Glomerular endothelial cell (primary cell): ENCODE measurements around the gene MRPS23. TPM values are rescaled to one million over a fixed set of nuclear protein-coding genes. Genes with fewer than 3 reads are reported as not detected.

ENCODE experiments used
- DNase-seq: peaks from one replicate; pipeline ENCODE4 v3.0.0-alpha.2; 2011; ENCODE audit warnings: low read depth, low spot score; ENCODE audit errors: extremely low read depth
- total RNA-seq: library from RNA; depleted of rRNA; stranded (reverse); fragments of >200 nt; gene quantifications from 2 replicates; pipeline ENCODE4 v1.2.3, GENCODE V29; 2015

Gene MRPS23
- total RNA-seq, 1 donor from 2014 or later = 23.3 TPM

DNA sequence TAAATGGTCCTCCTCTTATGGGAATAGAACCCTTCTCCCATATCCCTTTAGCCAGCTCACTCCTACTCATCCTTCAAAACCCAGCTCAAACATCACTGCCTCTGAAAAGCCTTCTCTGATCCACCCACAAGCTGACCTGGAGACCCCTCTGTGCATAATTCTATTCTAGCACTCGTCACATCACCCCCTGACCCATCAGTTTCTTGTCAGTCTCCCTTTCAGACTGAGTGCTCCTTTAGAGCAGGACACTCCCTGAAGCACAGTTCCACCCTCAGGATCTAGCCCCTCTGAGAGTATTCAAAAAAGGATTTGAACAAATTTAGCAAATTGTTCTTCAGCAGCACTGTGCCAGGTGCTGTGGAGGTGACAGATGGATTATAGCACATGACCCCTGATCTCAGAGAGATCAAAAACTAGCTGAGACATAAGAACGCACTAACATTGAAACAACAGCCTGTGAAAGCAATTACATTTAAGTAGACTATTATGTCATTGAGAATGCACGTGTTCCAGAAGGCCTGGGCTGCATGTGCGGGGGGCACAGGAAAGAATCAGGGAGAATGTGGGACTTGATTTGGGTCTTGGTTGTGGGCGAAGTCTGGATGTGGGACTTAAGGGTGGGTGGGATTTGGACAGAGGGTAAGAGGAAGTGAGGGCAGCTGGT is 43.5 kb downstream of the MRPS23 start:
- DNase-seq = no peak

DNA sequence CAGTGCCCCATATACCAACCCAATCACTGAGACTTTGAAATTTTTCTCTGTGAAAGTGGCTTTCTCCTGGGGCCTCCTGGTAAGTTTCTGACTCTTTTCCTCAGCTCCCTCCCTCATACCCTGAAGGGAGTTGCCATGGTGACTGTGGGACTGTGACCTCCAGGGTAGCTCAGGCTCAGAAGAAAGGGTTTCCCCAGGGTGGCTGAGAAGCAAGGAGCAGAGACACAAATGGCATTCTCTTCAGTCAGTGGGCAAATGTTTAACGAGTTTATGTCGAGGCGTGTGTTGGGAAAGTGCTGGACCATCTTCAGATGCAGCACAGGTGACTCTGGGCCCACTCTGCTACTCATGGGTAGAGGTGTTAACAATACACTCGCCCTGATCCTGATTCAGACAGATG is 46.8 kb downstream of the MRPS23 start:
- DNase-seq = no peak

DNA sequence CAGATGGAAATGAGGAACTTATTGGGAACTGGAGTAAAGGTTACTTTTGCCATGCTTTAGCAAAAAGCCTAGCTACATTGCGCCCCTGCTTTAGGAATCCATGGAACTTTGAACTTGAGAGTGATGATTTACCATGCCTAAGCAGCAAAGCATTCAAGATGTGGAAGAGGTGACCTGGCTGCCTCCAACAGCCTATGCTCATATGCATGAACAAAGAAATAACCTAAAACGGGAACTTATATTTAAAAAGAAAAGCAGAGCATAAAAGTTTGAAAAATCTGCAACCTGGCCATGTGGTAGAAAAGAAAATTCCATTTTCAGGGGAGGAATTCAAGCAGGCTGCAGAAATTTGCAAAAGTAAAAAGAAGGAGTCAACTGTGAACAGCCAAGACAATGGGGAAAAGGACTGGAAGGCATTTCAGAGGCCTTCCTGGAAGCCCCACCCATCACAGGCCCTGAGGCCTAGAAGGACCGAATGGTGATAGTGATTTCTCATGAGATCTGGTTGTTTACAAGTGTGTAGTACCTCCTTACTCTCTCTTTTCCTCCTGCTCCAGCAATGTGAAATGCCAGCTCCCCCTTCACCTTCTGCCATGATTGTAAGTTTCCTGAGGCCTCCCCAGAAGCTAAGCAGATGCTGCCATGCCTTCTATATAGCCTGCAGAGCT is 48.7 kb downstream of the MRPS23 start:
- DNase-seq = no peak

DNA sequence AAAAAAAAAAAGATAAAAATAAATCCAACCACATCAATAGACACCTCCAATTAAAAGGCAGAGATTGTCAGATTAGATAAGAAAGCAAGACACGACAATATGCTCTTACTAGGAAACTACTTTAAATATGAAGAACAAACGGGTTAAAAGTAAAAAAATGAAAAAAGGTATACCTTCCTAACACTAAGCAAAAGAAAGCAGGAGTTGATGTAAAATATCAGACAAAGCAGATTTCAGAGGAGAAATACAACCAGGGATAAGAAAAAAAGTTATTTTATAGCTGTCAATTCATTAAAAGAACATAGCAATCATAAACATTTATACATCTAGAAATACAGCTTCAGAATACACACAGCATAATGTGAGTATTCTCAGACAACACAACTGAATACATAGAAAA is 55.0 kb downstream of the MRPS23 start:
- no peak for DNase-seq

DNA sequence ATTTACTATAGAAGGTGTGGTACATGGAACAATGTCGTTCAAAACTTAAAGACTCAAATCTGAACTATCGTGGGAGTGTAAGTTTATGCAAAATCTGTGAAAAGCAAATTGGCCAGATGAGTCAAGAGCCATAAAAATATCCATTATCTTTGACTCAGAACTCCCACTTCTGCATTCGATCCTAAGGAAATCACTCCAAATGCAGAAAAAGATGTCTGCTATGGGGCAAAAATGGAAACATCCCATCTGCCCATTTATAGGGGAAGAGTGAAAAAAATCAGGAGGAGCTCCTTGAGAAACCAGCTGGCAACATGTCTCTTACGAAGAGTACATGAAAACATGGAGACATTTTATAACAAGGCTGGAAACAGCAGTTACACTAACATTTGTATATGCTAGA is 61.1 kb downstream of the MRPS23 start:
- DNase-seq = no peak

DNA sequence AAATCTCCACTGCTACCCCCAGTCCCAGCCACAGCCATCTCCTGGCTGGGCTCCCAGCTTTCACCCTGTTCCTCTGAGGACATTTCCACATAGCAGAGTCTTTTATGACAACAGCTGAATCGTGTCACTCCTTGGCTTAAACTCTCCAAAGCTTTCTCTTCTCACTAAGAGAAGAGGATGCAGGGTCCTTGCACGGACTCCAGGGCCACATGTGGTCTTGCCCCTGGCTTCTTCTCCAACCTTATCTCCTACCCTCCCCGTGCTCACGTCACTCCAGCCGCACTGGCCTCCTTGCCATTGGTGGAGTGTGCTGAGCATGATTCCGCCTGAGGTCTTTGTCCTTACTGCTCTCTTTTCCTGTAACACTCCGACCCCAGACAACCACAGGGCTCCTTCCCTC is 64.8 kb downstream of the MRPS23 start:
- DNase-seq = no peak

Other genes starting within 250 kb of the MRPS23 start
- gene CCDC182, start 104.7 kb downstream of the MRPS23 start, total RNA-seq = not detected in 2 replicates
- 19.8 and 27.3 TPM in 2 replicates for gene CUEDC1, start 105.4 kb upstream of the MRPS23 start, total RNA-seq
- gene VEZF1, start 138.2 kb upstream of the MRPS23 start, total RNA-seq = 39.2 and 56.5 TPM in 2 replicates
- 150 and 159 TPM in 2 replicates for gene SRSF1, start 157.2 kb upstream of the MRPS23 start, total RNA-seq
- 10.8 and 11.8 TPM in 2 replicates for gene DYNLL2, start 233.4 kb upstream of the MRPS23 start, total RNA-seq